Stimulated activated naive CD8-positive, alpha-beta T cell treated with anti-CD3 and anti-CD28 coated beads, Interleukin-15, Interleukin-2, amounts not matched to agents 100 U/mL and 50 U/mL, for 24 hours (primary cell): Measurements from ENCODE around the gene GPR107.

Source experiments
- ATAC-seq: fragments of 150-1000 bp; cut with Tn5 transposase; one replicate; pipeline ENCODE4 v1.10.0; 2021
- DNase-seq: peaks from one replicate; pipeline ENCODE4 v3.0.0; 2021

GPR107 gene

GRCh38 chr9:130027533-130028365 is 26.0 kb upstream of the GPR107 start:
- ATAC-seq: peak; percentile 10

GRCh38 chr9:130028493-130029222 is 25.0 kb upstream of the GPR107 start:
- ATAC-seq (no peak), DNase-seq (no peak)

More at GRCh38 chr9:130027533-130028365, 26.0 kb upstream of the GPR107 start:
- peak; percentile 9 for DNase-seq

- ATAC-seq: peak; percentile 58
- DNase-seq: peak; percentile 45
Observed at GRCh38 chr9:130029223-130029973, 24.3 kb upstream of the GPR107 start.

GRCh38 chr9:130030651-130031127 is 23.0 kb upstream of the GPR107 start:
- ATAC-seq: peak; percentile 7
- DNase-seq: peak; percentile 4

- ATAC-seq (peak; percentile 76), DNase-seq (no peak)
Observed at GRCh38 chr9:130034570-130034969, 19.1 kb upstream of the GPR107 start.

GRCh38 chr9:130036099-130036498 is 17.6 kb upstream of the GPR107 start:
- DNase-seq: no peak
- ATAC-seq: peak; percentile 39

- DNase-seq (no peak), ATAC-seq (no peak)
Observed at GRCh38 chr9:130039528-130040147, 14.1 kb upstream of the GPR107 start.

- no peak for ATAC-seq
Observed at GRCh38 chr9:130040984-130041647, 12.6 kb upstream of the GPR107 start.

GRCh38 chr9:130041648-130042405 is 11.9 kb upstream of the GPR107 start:
- DNase-seq (peak; percentile 38), ATAC-seq (no peak)

More at GRCh38 chr9:130040984-130041647, 12.6 kb upstream of the GPR107 start:
- no peak for DNase-seq

- peak; percentile 51 for DNase-seq
- ATAC-seq: peak; percentile 4
Observed at GRCh38 chr9:130042406-130042884, 11.3 kb upstream of the GPR107 start.

- peak; percentile 72 for ATAC-seq
- peak; percentile 84 for DNase-seq
Observed at GRCh38 chr9:130042885-130043653, 10.6 kb upstream of the GPR107 start, which contains the start of gene FNBP1. Gene FNBP1, minus strand, starts transcription at chr9:130043189. Its CDS starts 214 bp downstream, at chr9:130042975.

- ATAC-seq (no peak), DNase-seq (no peak)
Observed at GRCh38 chr9:130043654-130044623, 9.8 kb upstream of the GPR107 start.

GRCh38 chr9:130045725-130046450 is 7.8 kb upstream of the GPR107 start:
- ATAC-seq: no peak
- DNase-seq: no peak

- DNase-seq (no peak), ATAC-seq (no peak)
Observed at GRCh38 chr9:130049431-130050210, 4.1 kb upstream of the GPR107 start.

GRCh38 chr9:130050462-130050861 is 3.2 kb upstream of the GPR107 start:
- DNase-seq (no peak), ATAC-seq (no peak)

GRCh38 chr9:130051855-130052254 is 1.9 kb upstream of the GPR107 start:
- DNase-seq: no peak
- no peak for ATAC-seq

GRCh38 chr9:130053109-130053503 is 600 bp upstream of the GPR107 start:
- ATAC-seq (no peak), DNase-seq (no peak)
